Left cardiac atrium (tissue), 2 donors: ENCODE results near the gene CEP95. TPM values are rescaled to one million over a fixed set of nuclear protein-coding genes. Genes with fewer than 3 reads are reported as not detected.

Experiments used
- microRNA-seq, 2 donors: library from miRNA; unstranded; fragments of <30 nt; microRNA quantifications; one replicate each; pipeline ENCODE4 v1.2.0, GENCODE V29; 2020
- total RNA-seq, 2 donors: library from RNA; stranded (reverse); fragmentation: NEBNext Ultra II Directional; extraction: Animal tissue kit (Norgen Biotek cat#: 25700); gene quantifications; one replicate each; pipeline ENCODE4 v1.2.1, GENCODE V29; 2021
- donor health status: DM: no; HTN: yes; CAD: no; lungs with severe emphysema.
- donor health status: DM: yes; HTN: yes; CAD: no.

Gene CEP95
- total RNA-seq, 2 donors from 2014 or later: 13.6 to 21.8 TPM

Small RNAs within 50 kb of the gene (microRNA-seq; reads per million reads assigned to microRNA genes)
- gene MIR3064 (2.8 to 3.0 reads per million in 2 donors), gene MIR5047 (0 reads per million in 2 donors)

Other genes starting within 250 kb of the CEP95 start
- gene TEX2, start 243.7 kb upstream of the CEP95 start, total RNA-seq: 10 to 100 TPM; 40.7 to 54.8 TPM
- 100 to 1,000 TPM; 147 to 297 TPM for gene PECAM1, start 116.1 kb upstream of the CEP95 start, total RNA-seq
- gene MILR1, start 57.9 kb upstream of the CEP95 start, total RNA-seq: 10 to 100 TPM in 1 of 2 donors, 1 to 10 TPM in 1; 5.0 to 13.7 TPM
- 1 to 10 TPM; 6.6 to 7.7 TPM for gene POLG2, start 9.9 kb upstream of the CEP95 start, total RNA-seq
- 100 to 1,000 TPM; 390 to 549 TPM for gene DDX5, start 688 bp upstream of the CEP95 start, total RNA-seq
- 10 to 100 TPM; 14.3 to 17.9 TPM for gene SMURF2, start 155.3 kb downstream of the CEP95 start, total RNA-seq